Measurements from ENCODE around the gene SENP5.

Gene SENP5

GRCh38 chr3:196875258-196875657 lies 7.5 kb downstream of the SENP5 start:
- H3K4me3 ChIP-seq (ENCODE audit: low read depth, low read length): no peak overlapping the region
- TF ChIP-seq CTCF (IDR thresholded peaks at IDR 0.05; ENCODE audit: low read depth, low read length, missing control alignments): no peak
- DNase-seq (ENCODE audit: low read depth): no peak

GRCh38 chr3:196883361-196883760 lies 15.6 kb downstream of the SENP5 start:
- no peak for DNase-seq (ENCODE audit: low read depth)
- H3K4me3 ChIP-seq (ENCODE audit: low read depth, low read length): no peak overlapping the region
- no peak for TF ChIP-seq CTCF (IDR thresholded peaks at IDR 0.05; ENCODE audit: low read depth, low read length, missing control alignments)

- H3K4me3 ChIP-seq (ENCODE audit: low read depth, low read length): no peak overlapping the region
- DNase-seq (ENCODE audit: low read depth): no peak
Observed at GRCh38 chr3:196886144-196886543, 18.4 kb downstream of the SENP5 start.

GRCh38 chr3:196889844-196890708 lies 22.4 kb downstream of the SENP5 start:
- DNase-seq (ENCODE audit: low read depth): no peak
- no peak for TF ChIP-seq CTCF (IDR thresholded peaks at IDR 0.05; ENCODE audit: low read depth, low read length, missing control alignments)
- H3K4me3 ChIP-seq (ENCODE audit: low read depth, low read length): no peak overlapping the region

More at GRCh38 chr3:196886144-196886543, 18.4 kb downstream of the SENP5 start:
- no peak for TF ChIP-seq CTCF (IDR thresholded peaks at IDR 0.05; ENCODE audit: low read depth, low read length, missing control alignments)

GRCh38 chr3:196894557-196895295 lies 27.0 kb downstream of the SENP5 start:
- TF ChIP-seq CTCF (IDR thresholded peaks at IDR 0.05; ENCODE audit: low read depth, low read length, missing control alignments): no peak
- H3K4me3 ChIP-seq (ENCODE audit: low read depth, low read length): no peak overlapping the region
- DNase-seq (ENCODE audit: low read depth): no peak

GRCh38 chr3:196896229-196896628 lies 28.5 kb downstream of the SENP5 start:
- DNase-seq (ENCODE audit: low read depth): no peak
- TF ChIP-seq CTCF (IDR thresholded peaks at IDR 0.05; ENCODE audit: low read depth, low read length, missing control alignments): no peak
- H3K4me3 ChIP-seq (ENCODE audit: low read depth, low read length): no peak overlapping the region
